Body of pancreas (tissue), 4 donors: ENCODE measurements around the gene NELL2.

ENCODE experiments used
- POLR2A ChIP-seq, 3 donors: fragments of 450-650 bp; IDR thresholded peaks; one replicate each; pipeline ENCODE4 v1.6.1; 2016; ENCODE audit warnings: antibody characterized with exemption in 3 of 3, mild to moderate bottlenecking in 2 of 3
- TF ChIP-seq, protein P1 (sequence below), 7 experiments: fragments of 450-650 bp in 4 of 7; fragments of 200-600 bp in 3 of 7; sonication (generic) in 3 of 7; IDR thresholded peaks; one replicate each; pipeline ENCODE4 v1.5.1; 2016 to 2019; ENCODE audit warnings: antibody characterized with exemption in 7 of 7

DNA sequence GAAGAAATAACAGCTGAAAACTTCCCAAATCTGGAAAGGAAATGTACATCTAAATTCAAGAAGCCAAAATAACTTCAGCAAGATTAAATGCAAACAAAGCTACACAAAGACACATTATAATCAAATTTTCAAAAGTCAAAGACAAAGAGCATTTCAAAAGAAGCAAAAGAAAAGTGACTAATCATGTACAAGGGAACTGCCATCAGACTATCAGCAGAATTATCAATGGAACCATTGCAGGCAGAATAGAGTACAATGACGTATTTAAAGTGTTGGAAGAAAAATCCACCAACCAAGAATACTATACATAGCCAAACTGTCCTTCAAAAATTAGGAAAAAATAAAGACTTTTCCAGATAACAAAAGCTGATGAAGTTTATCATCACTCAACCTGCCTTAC, 147.5 kb downstream of the NELL2 start:
- TF ChIP-seq, protein P1, sequence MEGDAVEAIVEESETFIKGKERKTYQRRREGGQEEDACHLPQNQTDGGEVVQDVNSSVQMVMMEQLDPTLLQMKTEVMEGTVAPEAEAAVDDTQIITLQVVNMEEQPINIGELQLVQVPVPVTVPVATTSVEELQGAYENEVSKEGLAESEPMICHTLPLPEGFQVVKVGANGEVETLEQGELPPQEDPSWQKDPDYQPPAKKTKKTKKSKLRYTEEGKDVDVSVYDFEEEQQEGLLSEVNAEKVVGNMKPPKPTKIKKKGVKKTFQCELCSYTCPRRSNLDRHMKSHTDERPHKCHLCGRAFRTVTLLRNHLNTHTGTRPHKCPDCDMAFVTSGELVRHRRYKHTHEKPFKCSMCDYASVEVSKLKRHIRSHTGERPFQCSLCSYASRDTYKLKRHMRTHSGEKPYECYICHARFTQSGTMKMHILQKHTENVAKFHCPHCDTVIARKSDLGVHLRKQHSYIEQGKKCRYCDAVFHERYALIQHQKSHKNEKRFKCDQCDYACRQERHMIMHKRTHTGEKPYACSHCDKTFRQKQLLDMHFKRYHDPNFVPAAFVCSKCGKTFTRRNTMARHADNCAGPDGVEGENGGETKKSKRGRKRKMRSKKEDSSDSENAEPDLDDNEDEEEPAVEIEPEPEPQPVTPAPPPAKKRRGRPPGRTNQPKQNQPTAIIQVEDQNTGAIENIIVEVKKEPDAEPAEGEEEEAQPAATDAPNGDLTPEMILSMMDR (IDR thresholded peaks at IDR 0.05): no peak
- TF ChIP-seq POLR2A (IDR thresholded peaks at IDR 0.05): no peak
